Adrenal gland (tissue), 5 donors: ENCODE measurements around the gene CCDC183.

Experiments
- POLR2A ChIP-seq, 2 donors: fragments of 450-650 bp; IDR thresholded peaks; one replicate each; pipeline ENCODE4 v1.6.1; 2017; ENCODE audit warnings: antibody characterized with exemption in 2 of 2, mild to moderate bottlenecking in 2 of 2, moderate library complexity in 1 of 2
- TF ChIP-seq, protein P1 (sequence below), 6 experiments: fragments of 450-650 bp in 4 of 6; fragments of 200-600 bp in 2 of 6; sonication (generic) in 1 of 6; IDR thresholded peaks; 1 replicate in 5 of 6; 2 replicates in 1 of 6; pipeline versions ENCODE4 v1.5.1 to v1.8.0; 2016 to 2021; ENCODE audit warnings: antibody characterized with exemption in 6 of 6, mild to moderate bottlenecking in 2 of 6, moderate library complexity in 1 of 6
- donor health status: DM: no; HTN: no; CAD: no.

DNA sequence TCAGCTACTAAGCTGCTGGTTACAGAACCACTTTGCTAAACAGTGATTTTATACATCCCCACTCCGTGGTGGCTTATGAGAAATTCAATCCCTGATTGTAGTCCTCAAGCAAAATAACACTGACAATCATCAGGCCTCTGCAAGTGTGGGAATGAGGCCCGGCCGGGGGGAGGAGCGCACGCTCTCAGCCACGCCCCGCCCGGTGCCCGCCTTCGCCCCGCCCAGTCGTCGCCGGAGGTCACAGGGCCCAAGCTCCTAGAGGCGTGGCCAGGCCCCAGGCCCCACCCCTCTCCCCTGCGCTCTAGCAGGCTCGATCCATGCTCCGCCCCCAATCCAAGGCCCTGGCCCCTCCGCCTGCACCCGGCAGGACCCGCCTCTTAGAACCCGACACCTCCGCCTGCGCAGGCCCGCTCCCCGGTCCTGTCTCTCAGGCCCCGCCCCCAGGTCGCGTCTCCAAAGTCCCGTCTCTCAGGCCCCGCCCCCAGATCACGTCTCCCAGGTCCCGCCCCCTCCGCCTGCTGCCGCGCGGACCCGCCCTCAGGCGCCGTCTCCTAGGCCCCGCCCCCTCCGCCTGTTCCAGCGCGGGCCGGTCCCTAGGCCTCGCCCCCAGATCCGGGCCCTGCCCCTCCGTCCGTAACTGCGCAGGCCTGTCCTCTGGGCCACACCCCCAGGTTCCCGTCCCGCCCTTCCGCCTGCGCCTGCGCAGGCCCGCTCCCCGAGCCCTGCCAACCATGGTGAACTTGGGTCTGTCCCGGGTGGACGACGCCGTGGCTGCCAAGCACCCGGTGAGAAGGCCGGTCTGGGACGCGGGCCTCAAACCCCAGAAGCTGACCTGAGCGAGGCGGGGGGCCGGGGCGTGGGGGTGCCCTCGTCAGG is 5.3 kb upstream of the CCDC183 start, which contains the start of gene TMEM141:
- TF ChIP-seq, protein P1, sequence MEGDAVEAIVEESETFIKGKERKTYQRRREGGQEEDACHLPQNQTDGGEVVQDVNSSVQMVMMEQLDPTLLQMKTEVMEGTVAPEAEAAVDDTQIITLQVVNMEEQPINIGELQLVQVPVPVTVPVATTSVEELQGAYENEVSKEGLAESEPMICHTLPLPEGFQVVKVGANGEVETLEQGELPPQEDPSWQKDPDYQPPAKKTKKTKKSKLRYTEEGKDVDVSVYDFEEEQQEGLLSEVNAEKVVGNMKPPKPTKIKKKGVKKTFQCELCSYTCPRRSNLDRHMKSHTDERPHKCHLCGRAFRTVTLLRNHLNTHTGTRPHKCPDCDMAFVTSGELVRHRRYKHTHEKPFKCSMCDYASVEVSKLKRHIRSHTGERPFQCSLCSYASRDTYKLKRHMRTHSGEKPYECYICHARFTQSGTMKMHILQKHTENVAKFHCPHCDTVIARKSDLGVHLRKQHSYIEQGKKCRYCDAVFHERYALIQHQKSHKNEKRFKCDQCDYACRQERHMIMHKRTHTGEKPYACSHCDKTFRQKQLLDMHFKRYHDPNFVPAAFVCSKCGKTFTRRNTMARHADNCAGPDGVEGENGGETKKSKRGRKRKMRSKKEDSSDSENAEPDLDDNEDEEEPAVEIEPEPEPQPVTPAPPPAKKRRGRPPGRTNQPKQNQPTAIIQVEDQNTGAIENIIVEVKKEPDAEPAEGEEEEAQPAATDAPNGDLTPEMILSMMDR (IDR thresholded peaks at IDR 0.05) = no peak
- TF ChIP-seq POLR2A (IDR thresholded peaks at IDR 0.05) = peak in 1 of 2 donors; percentile 59
